AML-193 (cell line): ENCODE data around the gene SLC25A47.
A peak's percentile ranks its signal among the peaks of the same experiment; 100 is the strongest.

Source experiments
- DNase-seq, 2 experiments: peaks; one replicate each; lab custom pipeline; 2025; lab: John Stamatoyannopoulos, UW

The SLC25A47 gene

DNA sequence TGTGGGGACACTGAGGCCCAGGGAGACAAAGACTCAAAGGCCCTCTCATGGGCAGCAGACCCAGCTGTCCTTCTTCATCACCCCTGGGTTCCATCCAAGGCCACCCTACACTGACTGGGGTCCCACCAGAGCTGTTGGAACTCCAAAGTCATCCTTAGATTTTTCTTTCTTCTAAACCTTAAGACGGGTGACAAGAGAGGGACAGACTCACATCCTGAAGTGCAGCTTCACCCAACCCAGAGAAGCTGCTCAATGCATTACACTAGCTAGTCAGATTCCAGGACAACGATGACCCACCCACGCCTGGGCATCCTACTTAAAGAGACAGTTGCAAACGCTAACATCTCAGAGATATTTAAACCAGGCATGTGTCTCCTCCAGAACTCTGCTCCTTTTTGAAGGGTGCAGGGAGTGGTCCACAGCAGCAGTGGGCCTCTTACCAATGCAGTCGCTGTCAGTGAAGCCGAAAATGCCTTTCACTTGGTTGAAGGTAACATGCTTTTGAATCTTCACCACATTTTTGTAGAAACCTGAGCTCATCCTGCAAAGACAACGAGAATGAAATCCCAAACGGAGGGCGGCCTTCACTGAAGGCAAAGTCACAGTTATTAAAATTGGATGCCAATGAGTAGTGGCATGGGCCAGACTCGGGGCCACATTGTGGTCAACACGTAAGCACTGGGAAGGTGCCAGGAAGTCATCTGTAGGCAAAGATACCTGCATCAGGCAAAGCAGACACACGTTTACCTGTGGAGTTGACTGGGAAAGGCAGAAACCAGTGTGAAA, 23.4 kb downstream of the SLC25A47 start:
- no peak for DNase-seq

DNA sequence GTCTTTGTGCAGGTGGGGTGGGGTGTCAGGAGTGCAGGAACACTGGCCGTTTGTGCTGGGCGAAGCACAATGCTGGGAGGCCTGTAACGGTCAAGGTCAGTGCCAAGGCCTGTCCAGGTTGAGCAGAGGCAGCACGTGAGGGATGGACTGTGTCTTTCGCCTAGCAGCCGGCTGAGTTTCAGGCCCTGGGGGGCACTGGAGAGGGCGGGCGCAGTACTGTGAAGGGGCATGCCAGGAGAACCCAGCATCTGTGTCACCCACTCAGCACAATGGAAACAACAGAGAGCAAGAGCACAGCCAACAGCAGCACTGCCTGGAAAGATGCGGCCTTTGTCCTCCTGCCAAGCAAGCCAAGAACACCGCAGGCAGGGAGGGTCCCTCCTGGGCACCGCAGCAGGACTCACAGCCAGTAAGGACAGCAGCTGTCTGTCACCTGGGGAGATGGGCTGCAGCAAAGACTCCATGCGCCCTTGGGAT, 25.2 kb downstream of the SLC25A47 start:
- no peak for DNase-seq

DNA sequence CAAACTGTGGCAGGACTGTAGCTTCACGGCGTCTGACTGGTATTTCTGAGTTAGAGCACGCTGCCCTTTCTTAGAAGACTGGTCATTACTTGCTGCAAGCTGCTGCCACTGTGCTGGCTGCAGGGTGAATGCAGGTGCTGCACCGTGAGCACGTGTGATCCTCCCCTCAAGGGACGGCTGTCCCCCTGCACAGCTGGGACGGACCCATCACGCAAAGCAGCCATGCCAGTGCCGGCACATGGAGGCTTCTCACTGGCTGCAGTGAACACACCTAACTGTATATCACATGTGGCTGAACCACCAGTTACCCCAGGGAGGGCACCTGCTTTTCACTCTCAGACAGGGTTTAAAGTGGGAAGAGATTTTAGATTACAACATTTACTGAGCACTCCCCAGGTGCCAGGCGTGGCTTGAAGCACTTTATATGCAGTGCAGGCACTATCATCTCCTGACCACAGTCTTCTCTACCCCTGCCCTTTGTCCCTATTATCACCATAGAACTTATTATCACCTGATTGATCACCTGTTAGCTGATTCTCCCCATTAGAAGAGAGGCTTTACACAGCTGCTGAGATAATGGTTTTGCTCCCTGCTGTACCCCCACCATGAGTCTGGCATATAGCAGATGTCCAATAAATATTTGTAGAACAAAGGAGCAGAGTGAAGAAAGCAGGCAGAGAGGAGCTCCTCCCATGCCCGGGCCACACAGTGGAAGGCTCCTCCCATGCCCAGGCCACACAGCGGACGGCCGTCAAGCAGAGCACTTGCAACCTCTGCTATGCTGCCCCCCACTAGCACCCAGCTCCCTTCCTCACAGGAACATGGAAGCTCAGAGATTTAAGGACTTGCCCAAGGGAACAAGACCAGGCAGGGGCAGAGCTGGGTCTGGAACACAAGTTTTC, 25.9 kb downstream of the SLC25A47 start:
- DNase-seq = no peak

DNA sequence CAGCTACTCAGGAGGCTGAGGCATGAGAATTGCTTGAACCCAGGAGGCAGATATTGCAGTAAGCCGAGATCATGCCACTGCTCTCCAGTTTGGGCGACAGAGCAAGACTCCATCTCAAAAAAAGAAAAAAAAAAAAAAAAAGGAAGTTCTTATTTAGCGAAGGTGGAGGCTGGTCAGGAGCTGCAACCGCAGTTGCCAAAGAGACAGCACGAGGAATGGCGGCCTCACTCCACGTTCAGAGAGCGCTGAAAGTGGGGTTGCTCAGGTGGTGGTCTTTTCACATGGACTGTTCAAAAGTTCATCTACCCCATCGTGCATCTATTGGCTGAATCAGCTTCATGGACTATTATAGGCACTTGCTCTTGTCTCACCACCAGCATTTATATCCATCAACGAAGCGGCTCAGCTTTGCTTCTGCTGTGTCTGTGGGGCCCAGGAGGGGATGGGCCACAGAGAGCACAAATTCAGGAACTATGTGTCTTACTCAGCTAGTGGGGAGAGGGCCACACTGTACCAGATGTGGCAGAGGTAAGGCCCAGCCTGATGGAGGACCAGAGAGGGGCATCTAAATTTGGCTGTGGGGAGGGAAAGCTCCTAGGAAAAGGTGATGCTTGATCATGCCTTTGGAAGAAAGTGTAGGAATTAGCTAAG, 27.3 kb downstream of the SLC25A47 start:
- DNase-seq = no peak

DNA sequence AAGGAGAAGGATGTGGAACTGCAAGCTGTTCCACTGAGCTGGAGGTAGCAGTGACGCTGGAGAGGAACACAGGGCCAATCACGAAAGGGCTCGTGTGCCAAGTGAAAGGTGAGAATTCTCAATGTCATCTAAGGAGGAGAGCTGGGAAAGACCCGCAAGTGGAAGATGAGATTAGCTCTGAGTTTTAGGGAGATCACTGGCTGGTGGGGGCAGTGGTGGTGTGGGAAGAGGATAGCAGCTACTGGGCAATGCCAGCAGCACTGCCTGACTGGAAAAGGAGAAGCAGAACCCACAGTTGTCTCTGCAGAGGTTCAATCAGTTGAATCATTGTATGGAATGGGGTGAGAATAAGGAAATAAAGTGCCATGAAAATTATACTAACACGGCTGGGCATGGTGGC, 27.8 kb downstream of the SLC25A47 start:
- DNase-seq = no peak

DNA sequence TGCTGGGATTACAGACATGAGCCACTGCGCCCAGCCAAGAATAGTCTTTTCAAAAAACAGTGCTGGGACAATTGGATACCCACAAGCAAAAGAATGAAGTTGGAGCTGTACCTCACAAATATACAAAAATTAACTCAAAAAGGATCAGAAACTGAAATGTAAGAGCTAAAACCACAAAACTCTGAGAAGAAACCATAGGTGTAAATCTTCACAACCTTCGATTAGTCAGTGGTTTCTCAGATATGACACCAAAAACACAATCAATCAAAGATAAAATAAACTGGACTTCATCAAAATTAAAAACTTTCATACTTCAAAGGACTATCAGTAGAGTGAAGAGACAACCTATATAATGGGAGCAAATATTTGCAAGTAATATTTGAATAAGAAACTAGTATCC, 35.3 kb downstream of the SLC25A47 start:
- no peak for DNase-seq

DNA sequence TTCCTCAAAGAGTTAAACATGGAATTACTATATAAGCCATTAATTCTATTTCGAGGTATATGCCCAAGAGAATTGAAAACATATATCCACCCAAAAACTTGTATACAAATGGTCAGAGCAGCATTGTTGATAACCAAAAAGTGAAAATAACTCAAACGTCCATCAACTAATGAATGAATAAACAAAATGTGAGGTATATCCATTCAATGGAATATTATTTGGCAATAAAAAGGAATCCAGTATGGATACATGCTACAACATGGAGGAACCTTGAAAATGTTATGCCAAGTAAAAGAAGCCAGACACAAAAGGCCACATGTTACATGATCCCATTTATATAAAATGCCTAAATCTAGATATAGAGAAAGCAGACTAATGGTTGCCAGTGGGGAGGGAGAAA, 36.0 kb downstream of the SLC25A47 start:
- DNase-seq = no peak

DNA sequence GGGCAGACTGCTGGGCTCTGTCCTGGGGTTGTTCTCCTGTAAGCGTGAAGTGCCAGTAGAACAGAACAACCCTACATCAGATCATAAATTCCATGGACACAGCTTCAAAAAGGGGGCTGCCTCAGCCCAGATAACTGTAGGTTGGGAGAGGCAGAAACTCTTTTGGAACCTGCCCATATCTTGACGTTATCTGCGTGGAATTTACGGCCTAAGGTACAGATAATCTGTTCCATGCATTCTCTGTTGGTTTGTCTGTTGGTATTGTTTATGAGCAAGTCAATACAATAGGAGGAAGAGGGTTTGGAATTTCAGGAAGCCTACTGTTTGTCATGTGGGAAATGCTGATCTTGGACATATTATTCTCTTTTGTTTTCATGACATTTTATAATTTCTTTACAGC, 36.7 kb downstream of the SLC25A47 start:
- no peak for DNase-seq

DNA sequence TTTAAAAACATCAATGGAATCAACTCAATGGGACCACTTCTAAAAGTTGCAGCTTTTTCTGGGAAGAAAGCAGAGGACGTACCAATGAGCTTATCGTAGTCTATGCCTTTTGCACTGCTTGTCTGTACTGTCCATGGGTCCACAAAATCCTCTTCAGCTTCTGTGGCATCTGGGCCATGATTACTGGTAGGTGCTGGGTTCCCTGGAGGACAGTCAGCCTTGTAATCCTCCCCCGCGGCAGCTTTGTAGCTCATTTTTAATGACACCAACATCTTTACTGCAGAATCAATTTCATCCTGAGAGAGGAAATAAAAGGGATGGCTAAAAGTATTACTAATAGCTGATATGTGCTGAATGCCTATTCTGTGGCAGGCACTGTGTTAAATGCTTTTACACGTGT, 38.5 kb downstream of the SLC25A47 start:
- DNase-seq = no peak

DNA sequence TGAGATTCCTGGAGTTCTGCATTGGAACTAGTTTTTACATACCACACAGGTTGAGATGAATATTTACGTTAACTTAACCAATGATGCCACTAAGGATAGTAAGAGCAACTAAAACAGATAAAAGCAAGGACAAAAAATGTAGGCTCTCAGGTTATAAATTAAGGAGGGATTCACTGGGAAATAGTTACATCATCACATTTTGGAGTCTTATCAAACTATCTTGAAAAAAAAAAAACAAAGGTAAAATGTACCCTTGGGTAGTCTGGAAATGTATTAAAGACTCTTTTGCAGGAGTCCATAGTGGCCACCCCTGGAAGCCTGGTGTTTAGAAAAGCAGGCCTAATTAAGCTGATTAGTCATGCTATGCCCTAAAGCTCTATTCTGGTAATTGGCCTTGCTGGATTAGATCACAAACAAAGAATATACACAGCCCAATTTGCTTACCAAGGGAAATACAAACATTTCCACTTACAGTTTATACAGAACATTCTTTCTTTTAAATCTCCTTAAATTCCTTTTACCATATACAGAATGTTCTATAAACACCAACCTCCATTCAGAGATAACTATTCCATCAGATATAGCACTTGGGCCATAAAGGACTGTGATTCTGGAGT, 39.3 kb downstream of the SLC25A47 start:
- DNase-seq = no peak

DNA sequence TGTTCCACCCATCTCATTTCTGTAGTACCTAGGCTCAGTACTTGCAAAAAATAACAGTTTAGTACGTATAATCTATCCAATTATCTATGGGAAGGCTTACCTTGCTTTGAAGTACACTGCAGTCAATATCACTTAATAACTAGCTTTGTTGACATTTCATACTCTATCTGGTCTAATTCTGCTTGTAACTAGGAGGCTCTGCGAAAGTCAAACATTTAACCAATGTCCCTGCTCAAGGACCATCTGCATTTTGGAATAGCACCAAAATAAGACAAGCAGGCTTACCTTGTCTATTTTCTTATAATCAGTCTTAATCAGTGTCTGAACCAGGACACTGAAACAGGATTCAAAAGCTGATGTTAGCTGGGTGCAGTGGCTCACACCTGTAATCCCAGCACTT, 39.9 kb downstream of the SLC25A47 start:
- DNase-seq = no peak

DNA sequence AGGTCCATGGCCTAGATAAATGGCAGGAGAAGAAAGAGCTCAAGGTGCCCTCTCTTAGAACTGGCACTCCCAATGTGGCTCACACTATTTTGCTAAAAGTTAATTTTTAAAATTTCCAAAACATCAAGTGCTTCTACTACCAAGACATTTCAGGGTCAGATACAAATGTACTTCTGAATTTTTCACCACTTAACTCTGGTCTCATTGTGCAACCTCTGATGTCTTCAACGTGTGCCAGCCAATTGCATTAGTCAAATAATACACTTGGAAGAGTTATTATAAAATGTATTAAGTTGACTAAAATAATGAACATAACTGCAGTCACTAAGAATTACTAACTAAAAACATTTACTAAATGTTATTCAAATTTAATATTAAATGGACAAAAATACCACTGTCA, 41.3 kb downstream of the SLC25A47 start:
- DNase-seq = no peak

DNA sequence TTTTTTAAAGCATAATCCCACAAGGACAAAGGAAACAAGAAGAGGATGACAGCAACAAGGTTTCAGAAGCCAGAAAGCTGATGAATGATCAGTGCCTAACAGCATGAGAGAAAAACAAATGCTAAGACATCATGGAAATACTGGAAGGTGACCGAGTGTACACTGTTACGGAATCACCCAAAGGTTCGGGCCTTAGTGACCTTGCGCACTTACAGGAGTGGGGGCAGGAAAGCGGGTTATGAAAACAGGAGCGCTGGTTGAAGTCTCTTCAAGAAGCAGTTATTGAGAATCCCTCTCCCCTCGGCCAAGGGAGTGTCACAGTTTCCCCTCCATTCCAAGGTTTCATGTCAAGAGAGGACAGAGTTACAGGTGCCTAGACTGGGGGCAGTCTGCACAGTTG, 42.6 kb downstream of the SLC25A47 start:
- no peak for DNase-seq

DNA sequence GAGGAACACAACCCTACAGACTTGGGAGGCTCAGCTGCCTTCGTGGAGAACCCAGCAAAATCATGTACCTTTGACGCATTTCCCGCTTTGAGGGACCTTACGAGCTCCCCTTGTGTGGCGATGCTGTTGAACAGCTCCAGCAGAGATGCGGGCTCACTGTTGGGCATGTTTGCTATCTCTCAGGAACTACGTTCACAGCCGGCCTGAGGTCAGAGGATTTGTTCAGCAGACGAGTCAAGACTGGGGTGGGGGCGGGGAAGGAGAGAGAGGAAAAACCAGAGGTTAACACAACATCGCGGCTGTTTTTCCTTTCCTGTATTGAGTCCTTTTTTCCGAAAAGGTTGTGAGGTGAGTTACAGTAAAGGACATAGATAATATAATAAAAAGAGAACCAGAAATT, 45.9 kb downstream of the SLC25A47 start:
- no peak for DNase-seq

DNA sequence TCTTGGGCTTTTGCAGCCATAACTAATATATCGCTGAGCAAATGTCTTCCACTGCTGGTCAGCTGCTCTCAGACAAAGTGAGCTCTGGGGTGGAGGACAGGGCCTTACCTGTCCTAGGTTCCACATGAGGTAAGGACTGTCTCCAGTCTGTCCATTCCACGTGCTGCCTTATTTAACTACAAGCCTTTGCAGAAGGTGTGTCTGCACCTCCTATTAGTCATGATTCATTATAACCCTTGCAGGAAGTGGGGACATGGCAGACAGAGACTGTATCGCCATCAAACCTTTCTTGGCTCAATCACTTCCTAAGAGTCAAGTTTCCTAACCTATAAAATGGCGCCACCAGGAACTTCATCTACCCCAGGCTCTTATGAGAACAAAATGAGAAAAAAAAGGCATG, 46.9 kb downstream of the SLC25A47 start:
- DNase-seq = no peak

DNA sequence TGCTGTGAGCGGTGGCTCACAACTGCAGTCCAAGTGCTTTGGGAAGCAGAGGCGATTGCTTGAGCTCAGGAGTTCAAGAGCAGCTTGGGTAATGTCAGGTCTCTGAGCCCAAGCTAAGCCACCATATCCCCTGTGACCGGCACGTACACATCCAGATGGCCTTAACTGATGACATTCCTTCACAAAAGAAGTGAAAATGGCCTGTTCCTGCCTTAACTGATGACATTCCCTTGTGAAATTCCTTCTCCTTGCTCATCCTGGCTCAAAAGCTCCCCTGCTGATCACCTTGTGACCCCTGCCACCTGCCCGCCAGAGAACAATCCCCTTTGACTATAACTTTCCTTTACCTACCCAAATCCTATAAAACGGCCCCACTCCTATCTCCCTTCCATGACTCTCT, 48.6 kb downstream of the SLC25A47 start:
- no peak for DNase-seq

DNA sequence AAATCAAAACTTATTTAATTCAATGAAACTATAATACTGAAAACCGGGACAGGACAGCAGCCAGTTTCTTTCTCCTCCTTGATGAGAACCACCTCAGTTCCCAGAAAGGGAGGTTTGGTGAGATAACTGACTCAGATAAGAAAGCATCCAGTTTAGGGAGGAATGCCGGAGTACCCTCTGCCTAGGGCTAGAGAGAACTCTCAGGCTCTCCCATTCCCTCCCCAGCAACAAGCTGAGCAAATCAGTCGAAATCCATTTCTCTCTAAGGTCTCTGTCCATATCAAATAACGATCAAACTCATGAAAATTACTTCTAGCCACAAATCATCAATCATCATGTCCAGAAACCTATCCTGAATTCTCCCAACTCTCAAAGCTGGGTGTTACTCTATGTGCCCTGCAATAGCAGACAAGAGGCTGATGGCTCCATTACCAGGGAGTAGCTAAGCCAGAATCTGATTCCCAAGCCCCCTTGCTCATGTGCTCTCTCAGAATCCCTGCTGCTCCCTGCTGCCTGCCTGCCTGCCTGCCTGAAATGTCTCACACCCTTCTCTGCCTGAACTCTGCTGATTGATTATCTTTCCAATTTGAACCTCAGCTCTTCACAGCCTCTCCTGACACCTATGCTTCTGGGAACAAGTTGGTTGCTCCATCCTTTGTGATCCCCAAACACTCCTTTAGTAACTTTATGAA, 49.4 kb downstream of the SLC25A47 start:
- no peak for DNase-seq

DNA sequence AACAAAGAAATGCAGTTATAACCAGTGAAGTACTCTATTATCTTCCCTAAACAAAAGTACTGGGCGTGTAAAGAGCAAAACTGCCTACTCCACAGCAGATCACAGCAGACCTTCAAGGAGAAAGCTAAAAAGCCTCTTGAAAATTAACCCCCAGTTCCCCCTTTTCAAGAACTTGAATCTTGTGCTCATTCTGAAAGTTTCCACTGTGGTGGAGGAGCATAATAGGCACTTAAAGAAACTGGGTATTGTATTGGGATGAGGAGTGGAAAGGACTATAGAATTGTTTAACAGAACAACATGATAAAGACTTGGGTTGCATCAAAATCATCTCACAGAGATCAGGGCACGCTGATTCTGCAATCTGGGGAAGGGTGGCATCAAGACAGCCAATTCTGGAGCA, 51.1 kb downstream of the SLC25A47 start:
- no peak for DNase-seq

DNA sequence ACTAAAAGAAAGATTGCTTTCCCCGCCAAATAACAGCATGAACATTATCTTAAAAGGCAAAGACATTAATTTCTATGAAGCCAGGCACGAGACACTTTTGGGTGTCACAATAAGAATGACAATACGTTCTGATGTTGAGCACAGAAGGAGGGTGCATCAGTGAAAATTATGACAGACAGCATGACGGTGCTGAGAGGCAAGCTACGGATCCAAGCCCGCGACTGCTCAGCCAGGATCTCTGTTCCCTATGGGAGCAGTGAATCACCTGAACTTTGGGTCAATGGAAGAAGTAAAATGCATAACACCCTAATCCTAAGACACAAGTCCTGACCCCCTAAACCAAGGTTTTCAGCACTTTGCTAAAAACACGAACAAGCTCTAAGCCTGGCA, 51.7 kb downstream of the SLC25A47 start:
- DNase-seq = no peak

DNA sequence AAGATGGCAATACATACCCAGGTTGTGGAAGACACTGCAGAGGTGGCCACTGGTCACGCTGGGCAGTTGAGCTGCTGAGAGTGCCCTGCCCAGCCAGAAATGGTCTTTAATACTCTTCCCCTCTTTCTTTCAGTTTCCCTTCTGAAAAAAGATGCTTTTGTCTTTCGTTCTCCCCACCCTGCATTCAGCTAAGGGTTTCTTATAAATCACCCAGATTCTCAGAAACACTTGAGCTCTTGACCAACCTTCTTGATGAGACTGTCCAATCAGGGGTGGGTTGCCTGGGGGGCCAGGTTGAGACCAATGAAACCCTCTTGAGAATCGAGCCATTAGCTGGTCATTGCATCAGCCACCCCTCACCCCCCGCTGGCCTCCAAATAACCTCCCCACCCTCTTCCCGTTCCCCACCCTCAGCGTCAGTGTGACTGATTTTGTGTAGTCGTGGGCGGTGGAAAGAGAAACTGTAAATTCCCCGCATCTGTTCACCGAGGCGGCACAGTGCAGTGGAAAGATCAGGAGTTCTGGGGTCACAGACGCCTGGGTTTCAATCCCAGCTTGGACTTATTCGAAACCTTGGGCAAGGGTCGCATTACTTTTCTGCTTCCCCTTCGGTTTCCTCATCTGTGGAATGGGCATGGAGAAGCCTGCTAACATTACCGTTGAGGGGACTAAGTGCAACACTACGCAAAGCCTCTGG, 52.3 kb downstream of the SLC25A47 start:
- peak in 1 of 2 experiments; percentile 3 for DNase-seq
